Natural killer cell (primary cell): Measurements from ENCODE around the gene MCTP2. TPM values are rescaled to one million over a fixed set of nuclear protein-coding genes. Genes with fewer than 3 reads are reported as not detected.

Experiments used
- ATAC-seq, 3 donors: fragments of 150-1000 bp in 2 of 3; fragments of 200-7000 bp in 1 of 3; cut with Tn5 transposase; 1 replicate in 1 of 3; 2 replicates in 2 of 3; pipeline ENCODE4 v1.10.0; 2021; ENCODE audit warnings: mild to moderate bottlenecking in 2 of 3, moderate library complexity in 2 of 3
- DNase-seq, 2 donors: peaks; one replicate each; pipeline versions ENCODE4 v3.0.0 to v3.0.0-alpha.2; 2013 to 2021; ENCODE audit warnings: mixed read lengths in 1 of 2
- H3K27ac ChIP-seq: one replicate; pipeline ENCODE4 v1.5.1; 2013; ENCODE audit warnings: mild to moderate bottlenecking, low read length
- H3K27me3 ChIP-seq: one replicate; pipeline ENCODE4 v1.6.1; 2013; ENCODE audit warnings: low read length; ENCODE audit not compliant: control insufficient read depth, insufficient read depth
- H3K36me3 ChIP-seq: one replicate; pipeline ENCODE4 v1.6.1; 2013; ENCODE audit warnings: low read length; ENCODE audit not compliant: control insufficient read depth, insufficient read depth
- H3K4me1 ChIP-seq: one replicate; pipeline ENCODE4 v1.6.1; 2013; ENCODE audit warnings: low read length; ENCODE audit not compliant: control insufficient read depth, insufficient read depth
- H3K4me3 ChIP-seq: one replicate; pipeline ENCODE4 v1.5.1; 2013; ENCODE audit warnings: low read length
- H3K9me3 ChIP-seq: one replicate; pipeline ENCODE4 v1.6.1; 2013; ENCODE audit warnings: low read length; ENCODE audit not compliant: control insufficient read depth, insufficient read depth
- H3K27ac Mint-ChIP-seq, 2 donors: one replicate each; pipeline ENCODE4 v1.8.0; 2022; ENCODE audit warnings: mild to moderate bottlenecking in 2 of 2, mixed read lengths in 2 of 2, moderate library complexity in 1 of 2
- H3K27me3 Mint-ChIP-seq, 2 donors: one replicate each; pipeline ENCODE4 v1.8.0; 2022; ENCODE audit warnings: low read depth in 2 of 2, mixed read lengths in 2 of 2
- H3K36me3 Mint-ChIP-seq: one replicate; pipeline ENCODE4 v1.8.0; 2022; ENCODE audit warnings: mixed read lengths
- H3K4me1 Mint-ChIP-seq, 2 donors: one replicate each; pipeline ENCODE4 v1.8.0; 2022; ENCODE audit warnings: mixed read lengths in 2 of 2
- H3K4me3 Mint-ChIP-seq: one replicate; pipeline ENCODE4 v1.8.0; 2022; ENCODE audit warnings: mild to moderate bottlenecking, moderate library complexity, mixed read lengths
- H3K9me3 Mint-ChIP-seq, 2 donors: one replicate each; pipeline ENCODE4 v1.8.0; 2022; ENCODE audit warnings: mixed read lengths in 2 of 2
- CTCF ChIP-seq: fragments of 200-600 bp; IDR thresholded peaks from one replicate; pipeline ENCODE4 v1.8.0; 2022; ENCODE audit warnings: antibody characterized with exemption
- WGBS: methylation state at CpG from one replicate; pipeline ENCODE4 v1.1.7; 2013; ENCODE audit warnings: missing lambda C conversion rate; ENCODE audit not compliant: insufficient coverage; 5-methylcytosine and 5-hydroxymethylcytosine counted together
- intact Hi-C: fragments of 100-400 bp; cut with micrococcal nuclease; formaldehyde crosslinking; loops from one replicate; pipeline ENCODE4 v1.14.2; 2022
- total RNA-seq, 4 donors: library from RNA; stranded (reverse); fragments of 120-200 nt in 1 of 4; gene quantifications; one replicate each; pipeline versions ENCODE4 v1.2.3 to v1.2.4, GENCODE V29; 2013 to 2022

The MCTP2 gene
- total RNA-seq, 3 donors from 2014 or later (not counting 1 experiment from before 2014, with no cell fraction given): 235 to 312 (median 261) TPM

GRCh38 chr15:94233441-94233840 is 2.1 kb downstream of the MCTP2 start:
- no peaks in the 10 kb centered on the region for H3K9me3 Mint-ChIP-seq
- H3K4me1 ChIP-seq: peaks cover 57% of the 10 kb centered on the region
- H3K36me3 ChIP-seq: peaks cover 6% of the 10 kb centered on the region
- DNase-seq: no peak
- H3K4me3 ChIP-seq: peak overlapping the region; percentile 78
- H3K27ac ChIP-seq: peak overlapping the region; percentile 37
- intact Hi-C loops: loop anchor here (5.0 kb wide), 2 partner anchors 54 to 71 kb away; no protein-coding TSS in a partner anchor
- ATAC-seq: no peak
- no CpG with 5 or more reads among the region's 3 CpGs for WGBS
- H3K27ac Mint-ChIP-seq: peak overlapping the region; percentile 90 to 96
- H3K4me3 Mint-ChIP-seq: peak overlapping the region; percentile 90
- no peaks in the 10 kb centered on the region for H3K9me3 ChIP-seq
- no peaks in the 10 kb centered on the region for H3K27me3 ChIP-seq
- H3K27me3 Mint-ChIP-seq: no peaks in the 10 kb centered on the region
- H3K36me3 Mint-ChIP-seq: no peaks in the 10 kb centered on the region
- TF ChIP-seq CTCF: no peak
- peaks cover 87 to 91% of the 10 kb centered on the region in 2 donors for H3K4me1 Mint-ChIP-seq

DNA sequence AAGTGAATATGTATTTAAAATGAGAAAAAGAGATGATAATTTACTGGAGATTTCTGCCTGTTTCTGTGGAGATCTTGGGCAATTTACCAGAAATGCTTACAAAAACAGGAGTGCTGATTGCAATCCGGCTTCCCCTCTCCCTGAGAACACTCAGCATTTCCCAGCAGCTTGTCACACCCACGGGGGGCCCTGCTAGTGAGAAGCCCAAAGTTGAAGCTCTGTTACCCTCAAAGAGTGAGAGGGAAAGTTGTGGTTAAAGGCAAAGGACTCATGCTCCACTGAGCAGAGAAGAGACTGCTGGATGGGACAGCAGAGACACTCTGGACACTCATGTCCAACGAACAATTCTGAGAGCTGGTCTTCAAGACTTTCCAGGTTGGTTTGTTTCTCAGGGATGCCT is 2.9 kb downstream of the MCTP2 start:
- WGBS: 36% methylated on average over 2 of the region's 3 CpGs
- intact Hi-C loops: loop anchor here (5.0 kb wide), 2 partner anchors 53 to 72 kb away; no protein-coding TSS in a partner anchor
- TF ChIP-seq CTCF: no peak
- Histone ChIP-seq H3K4me3 (no peak overlapping the region), H3K9me3 (no peaks in the 10 kb centered on the region), H3K36me3 (peaks cover 6% of the 10 kb centered on the region), H3K27ac (peak overlapping the region; percentile 54), H3K27me3 (no peaks in the 10 kb centered on the region), H3K4me1 (peaks cover 58% of the 10 kb centered on the region)
- Mint-ChIP-seq H3K27ac (peak overlapping the region; percentile 90 to 96), H3K4me1 (peaks cover 89 to 91% of the 10 kb centered on the region in 2 donors), H3K9me3 (no peaks in the 10 kb centered on the region), H3K4me3 (peak overlapping the region; percentile 90), H3K27me3 (no peaks in the 10 kb centered on the region), H3K36me3 (no peaks in the 10 kb centered on the region)
- ATAC-seq (no peak), DNase-seq (no peak)

DNA sequence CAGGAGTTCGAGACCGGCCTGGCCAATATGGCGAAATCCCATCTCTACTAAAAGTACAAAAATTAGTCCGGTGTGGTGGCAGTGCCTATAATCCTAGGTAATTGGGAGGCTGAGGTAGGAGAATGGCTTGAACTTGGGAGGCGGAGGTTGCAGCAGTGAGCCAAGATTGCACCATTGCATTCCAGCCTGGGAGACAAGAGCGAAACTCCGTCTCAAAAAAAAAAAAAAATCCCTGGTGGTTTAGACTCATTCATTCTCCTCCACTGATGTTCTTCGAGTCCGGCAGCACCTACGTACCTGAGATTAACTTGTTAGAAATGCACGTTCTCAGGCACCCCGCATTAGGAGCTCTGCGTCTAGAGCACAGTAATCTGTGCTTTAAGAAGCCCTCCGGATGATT is 3.7 kb downstream of the MCTP2 start:
- Mint-ChIP-seq H3K4me3 (peak overlapping the region; percentile 90), H3K4me1 (peaks cover 89 to 91% of the 10 kb centered on the region in 2 donors), H3K27ac (peak overlapping the region; percentile 90 to 96)

More for the DNA sequence above, 3.7 kb downstream of the MCTP2 start:
- Histone ChIP-seq H3K27me3 (no peaks in the 10 kb centered on the region), H3K27ac (no peak overlapping the region), H3K4me1 (peaks cover 52% of the 10 kb centered on the region), H3K9me3 (no peaks in the 10 kb centered on the region), H3K4me3 (no peak overlapping the region), H3K36me3 (peaks cover 6% of the 10 kb centered on the region)
- H3K36me3 Mint-ChIP-seq: no peaks in the 10 kb centered on the region
- no peaks in the 10 kb centered on the region for H3K9me3 Mint-ChIP-seq
- TF ChIP-seq CTCF: no peak
- DNase-seq (no peak), ATAC-seq (no peak)
- intact Hi-C loops: no loop called here
- 91% methylated on average over 10 of the region's 14 CpGs for WGBS
- H3K27me3 Mint-ChIP-seq: no peaks in the 10 kb centered on the region
